GM13977 (cell line): ENCODE data around the gene VGLL4.

Experiments used
- DNase-seq: peaks from one replicate; pipeline ENCODE4 v3.0.0; 2012; ENCODE audit warnings: low spot score
- in situ Hi-C: fragments of 300-500 bp; cut with MboI; formaldehyde crosslinking; loops from one replicate; pipeline ENCODE4 v1.12.0; 2022; ENCODE audit warnings: low sequenced_read_pairs, low pct_unique_long_range_greater_than_20kb, mixed read lengths, inconsistent platforms; ENCODE audit not compliant: unreplicated experiment
- TF ChIP-seq, protein P1 (sequence below): IDR thresholded peaks from 2 replicates; pipeline ENCODE4 v1.5.1; 2012; ENCODE audit warnings: mild to moderate bottlenecking, control low read depth; ENCODE audit not compliant: insufficient read depth; ENCODE audit errors: extremely low read depth, missing control alignments

The VGLL4 gene

GRCh38 chr3:11555881-11556633 is 87.7 kb downstream of the VGLL4 start:
- TF ChIP-seq, protein P1, sequence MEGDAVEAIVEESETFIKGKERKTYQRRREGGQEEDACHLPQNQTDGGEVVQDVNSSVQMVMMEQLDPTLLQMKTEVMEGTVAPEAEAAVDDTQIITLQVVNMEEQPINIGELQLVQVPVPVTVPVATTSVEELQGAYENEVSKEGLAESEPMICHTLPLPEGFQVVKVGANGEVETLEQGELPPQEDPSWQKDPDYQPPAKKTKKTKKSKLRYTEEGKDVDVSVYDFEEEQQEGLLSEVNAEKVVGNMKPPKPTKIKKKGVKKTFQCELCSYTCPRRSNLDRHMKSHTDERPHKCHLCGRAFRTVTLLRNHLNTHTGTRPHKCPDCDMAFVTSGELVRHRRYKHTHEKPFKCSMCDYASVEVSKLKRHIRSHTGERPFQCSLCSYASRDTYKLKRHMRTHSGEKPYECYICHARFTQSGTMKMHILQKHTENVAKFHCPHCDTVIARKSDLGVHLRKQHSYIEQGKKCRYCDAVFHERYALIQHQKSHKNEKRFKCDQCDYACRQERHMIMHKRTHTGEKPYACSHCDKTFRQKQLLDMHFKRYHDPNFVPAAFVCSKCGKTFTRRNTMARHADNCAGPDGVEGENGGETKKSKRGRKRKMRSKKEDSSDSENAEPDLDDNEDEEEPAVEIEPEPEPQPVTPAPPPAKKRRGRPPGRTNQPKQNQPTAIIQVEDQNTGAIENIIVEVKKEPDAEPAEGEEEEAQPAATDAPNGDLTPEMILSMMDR: no peak
- no peak for DNase-seq
- in situ Hi-C loops: no loop called here

- in situ Hi-C loops: no loop called here
- no peak for DNase-seq
- TF ChIP-seq, protein P1: no peak
Observed at GRCh38 chr3:11555211-11555782, 88.4 kb downstream of the VGLL4 start.

DNA sequence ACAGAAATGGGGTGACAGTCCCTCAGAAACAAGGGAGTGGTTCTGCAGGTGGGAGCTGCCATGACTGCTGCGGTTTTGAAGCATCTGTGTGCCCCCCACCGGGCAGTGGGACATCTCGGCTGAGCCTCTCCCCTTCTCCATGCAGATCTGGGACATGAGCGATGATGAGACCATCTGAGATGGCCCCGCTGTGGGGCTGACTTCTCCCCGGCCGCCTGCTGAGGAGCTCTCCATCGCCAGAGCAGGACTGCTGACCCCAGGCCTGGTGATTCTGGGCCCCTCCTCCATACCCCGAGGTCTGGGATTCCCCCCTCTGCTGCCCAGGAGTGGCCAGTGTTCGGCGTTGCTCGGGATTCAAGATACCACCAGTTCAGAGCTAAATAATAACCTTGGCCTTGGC is 89.0 kb downstream of the VGLL4 start:
- no peak for DNase-seq
- in situ Hi-C loops: no loop called here
- TF ChIP-seq, protein P1: no peak

DNA sequence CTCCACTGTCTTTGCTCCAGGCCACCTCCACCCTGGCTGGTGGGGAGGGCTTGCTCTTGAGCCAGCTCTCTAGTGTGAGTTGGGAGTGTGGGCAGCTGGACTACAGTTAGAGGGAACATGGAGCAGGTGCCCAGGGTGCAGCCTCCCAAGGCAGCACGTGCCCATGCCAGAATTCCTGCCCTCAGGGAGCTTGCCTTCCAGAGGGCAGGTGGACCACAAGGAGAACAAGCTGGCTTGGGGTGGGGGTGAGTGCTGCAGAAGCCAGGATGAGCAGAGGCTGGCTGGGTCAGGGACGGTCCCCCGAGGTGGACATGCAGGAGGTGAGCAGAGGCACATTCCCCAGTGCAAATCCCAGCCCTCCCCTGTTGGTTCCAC is 89.5 kb downstream of the VGLL4 start:
- no peak for DNase-seq
- TF ChIP-seq, protein P1: no peak
- in situ Hi-C loops: no loop called here

DNA sequence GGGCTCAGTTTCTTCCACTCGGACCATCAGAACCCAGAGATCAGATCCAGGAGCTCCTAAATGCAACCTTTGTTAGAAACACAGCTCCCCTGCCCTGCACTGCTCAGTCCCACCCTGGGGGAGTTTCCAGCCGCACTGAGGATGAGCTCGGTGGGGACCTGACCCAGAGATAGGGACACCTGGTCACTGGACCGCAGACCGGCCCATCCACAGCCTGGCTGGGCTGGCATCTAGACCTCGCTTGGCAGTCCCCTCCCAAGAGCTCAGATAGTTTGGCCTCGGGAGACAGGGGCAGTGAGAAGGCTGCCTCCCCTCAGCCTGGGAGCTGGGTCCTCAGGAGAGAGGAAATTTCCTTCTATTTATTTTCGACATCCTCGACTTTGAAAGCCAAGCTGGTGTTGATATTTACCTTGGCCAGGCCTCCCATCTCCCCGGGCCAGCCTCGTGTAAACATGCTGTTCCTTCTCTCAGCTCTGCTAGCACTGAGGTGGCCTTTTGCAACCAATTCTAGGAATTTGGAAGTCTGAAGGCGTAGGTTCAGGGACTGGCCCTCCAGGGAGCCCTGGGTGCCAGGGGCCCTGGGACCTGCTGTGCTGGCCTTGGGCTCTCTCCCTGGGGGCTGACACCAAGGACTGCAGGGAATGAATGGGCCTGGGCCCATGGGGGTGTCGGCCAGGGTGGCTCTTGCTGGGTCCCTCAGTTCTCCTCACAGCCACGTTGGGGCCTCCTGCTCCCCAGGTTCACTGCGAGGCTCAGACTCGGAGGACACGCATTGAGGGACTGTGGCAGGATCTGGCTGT is 90.1 kb downstream of the VGLL4 start:
- TF ChIP-seq, protein P1: no peak
- in situ Hi-C loops: no loop called here

DNA sequence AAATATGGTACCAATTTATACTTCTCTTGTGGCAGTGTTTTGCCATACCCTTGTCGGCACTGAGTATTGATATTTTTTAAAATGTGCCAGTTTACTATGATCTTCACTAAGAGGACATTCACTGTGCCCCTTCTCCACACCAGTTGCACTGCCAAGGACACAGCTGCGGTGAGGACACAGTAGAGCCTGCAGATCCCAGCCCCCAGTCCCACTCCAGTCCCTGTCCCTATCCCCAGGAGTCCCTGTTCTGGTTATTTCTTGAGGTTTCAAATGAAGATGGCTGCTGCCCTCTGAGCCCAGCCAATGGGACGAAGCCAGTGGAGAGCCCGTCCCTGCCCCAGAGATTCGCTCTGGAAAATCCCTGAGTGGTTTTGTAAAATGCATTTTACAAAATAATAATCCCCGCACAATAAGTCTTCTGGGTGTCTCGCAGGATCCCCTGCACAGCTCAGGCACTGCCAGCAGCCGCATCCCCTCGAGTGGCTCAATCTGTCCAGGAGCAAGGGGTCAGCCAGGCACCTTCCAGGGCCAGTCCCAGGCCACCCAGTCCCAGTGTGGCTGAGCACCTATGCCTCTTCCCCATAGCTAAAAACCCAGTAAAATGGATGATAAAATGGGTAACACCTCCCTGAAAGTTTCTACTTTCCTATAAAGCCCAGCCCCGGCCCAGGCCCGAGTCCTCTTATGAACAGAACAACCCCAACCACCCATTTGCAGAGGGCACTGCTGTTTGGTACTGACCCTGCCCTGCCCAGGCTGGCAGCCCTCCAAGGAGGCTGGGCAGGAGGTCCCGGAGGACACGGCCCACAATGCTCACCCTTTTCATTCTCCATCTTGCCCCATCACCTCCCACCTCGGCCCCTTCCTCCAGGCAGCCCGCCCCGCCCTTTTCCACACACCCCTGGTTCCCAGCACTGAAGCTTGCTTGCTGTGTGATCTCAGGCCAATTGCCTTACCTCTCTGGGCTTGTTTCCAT is 91.1 kb downstream of the VGLL4 start:
- TF ChIP-seq, protein P1: no peak

More for the DNA sequence above, 90.1 kb downstream of the VGLL4 start:
- no peak for DNase-seq

More for the DNA sequence above, 91.1 kb downstream of the VGLL4 start:
- DNase-seq: no peak
- in situ Hi-C loops: no loop called here
